Activated naive CD4-positive, alpha-beta T cell treated with anti-CD3 and anti-CD28 coated beads, Interleukin-2, amount 10 ng/mL, durations not matched to agents 7 days and 5 days (primary cell): Measurements from ENCODE around the gene KASH5.
A peak's percentile ranks its signal among the peaks of the same experiment; 100 is the strongest.

Experiments used
- CTCF ChIA-PET: fragments of 350-600 bp; sonication (Branson Sonifier 250); formaldehyde crosslinking; loops from one replicate; lab custom pipeline; 2021; ENCODE audit warnings: antibody characterized with exemption; lab: Charles Lee
- DNase-seq: peaks from one replicate; pipeline ENCODE4 v3.0.0-alpha.2; 2020
- H3K27ac Mint-ChIP-seq: one replicate; pipeline ENCODE4 v1.8.0; 2021; ENCODE audit warnings: mild to moderate bottlenecking, moderate library complexity, mixed read lengths
- H3K27me3 Mint-ChIP-seq: one replicate; pipeline ENCODE4 v1.8.0; 2021; ENCODE audit warnings: mild to moderate bottlenecking, mixed read lengths
- H3K36me3 Mint-ChIP-seq: one replicate; pipeline ENCODE4 v1.8.0; 2021; ENCODE audit warnings: mixed read lengths
- H3K4me1 Mint-ChIP-seq: one replicate; pipeline ENCODE4 v1.8.0; 2021; ENCODE audit warnings: mixed read lengths
- H3K4me3 Mint-ChIP-seq: one replicate; pipeline ENCODE4 v1.8.0; 2021; ENCODE audit warnings: mild to moderate bottlenecking, moderate library complexity, mixed read lengths
- H3K9me3 Mint-ChIP-seq: one replicate; pipeline ENCODE4 v1.8.0; 2021; ENCODE audit warnings: mixed read lengths

The KASH5 gene

DNA sequence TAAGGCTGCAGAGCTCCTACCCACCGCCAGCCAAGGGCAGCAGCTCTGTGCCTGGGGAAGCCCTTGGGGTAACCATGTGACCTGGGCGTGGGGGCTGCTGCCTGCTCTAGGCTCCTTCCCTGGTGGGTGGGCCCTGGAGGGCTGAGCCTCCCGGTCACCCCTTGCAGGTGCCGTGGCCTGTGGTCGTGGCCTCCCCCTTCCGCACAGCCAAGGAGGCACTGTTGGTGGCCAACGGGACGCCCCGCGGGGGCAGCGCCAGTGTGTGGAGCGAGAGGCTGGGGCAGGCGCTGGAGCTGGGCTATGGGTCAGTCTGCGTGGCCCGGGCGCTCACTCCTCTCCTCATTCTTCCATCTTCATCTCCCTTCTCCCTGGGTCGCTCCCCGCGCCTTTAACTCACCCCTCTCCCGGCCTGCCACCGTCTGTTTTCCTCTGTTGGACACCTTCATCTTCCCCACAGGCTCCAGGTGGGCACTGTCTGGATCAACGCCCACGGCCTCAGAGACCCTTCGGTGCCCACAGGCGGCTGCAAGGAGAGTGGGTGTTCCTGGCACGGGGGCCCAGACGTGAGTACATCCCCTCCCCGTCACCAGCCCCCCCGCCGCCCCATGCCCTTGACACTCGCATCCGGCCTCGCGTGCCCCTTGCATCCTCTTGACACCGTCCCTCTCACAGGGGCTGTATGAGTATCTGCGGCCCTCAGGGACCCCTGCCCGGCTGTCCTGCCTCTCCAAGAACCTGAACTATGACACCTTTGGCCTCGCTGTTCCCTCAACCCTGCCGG lies 76.1 kb downstream of the KASH5 start:
- peaks cover 28% of the 10 kb centered on the region for H3K36me3 Mint-ChIP-seq
- peak overlapping the region; percentile 28 for H3K27ac Mint-ChIP-seq
- H3K9me3 Mint-ChIP-seq = no peaks in the 10 kb centered on the region
- H3K4me1 Mint-ChIP-seq = peaks cover 18% of the 10 kb centered on the region
- no peaks in the 10 kb centered on the region for H3K27me3 Mint-ChIP-seq
- no peak overlapping the region for H3K4me3 Mint-ChIP-seq
- CTCF ChIA-PET = interaction anchor here (1.6 kb wide), 1 partner anchor 9 kb away, joined by 5 read pairs; no protein-coding TSS in a partner anchor
- DNase-seq = no peak

DNA sequence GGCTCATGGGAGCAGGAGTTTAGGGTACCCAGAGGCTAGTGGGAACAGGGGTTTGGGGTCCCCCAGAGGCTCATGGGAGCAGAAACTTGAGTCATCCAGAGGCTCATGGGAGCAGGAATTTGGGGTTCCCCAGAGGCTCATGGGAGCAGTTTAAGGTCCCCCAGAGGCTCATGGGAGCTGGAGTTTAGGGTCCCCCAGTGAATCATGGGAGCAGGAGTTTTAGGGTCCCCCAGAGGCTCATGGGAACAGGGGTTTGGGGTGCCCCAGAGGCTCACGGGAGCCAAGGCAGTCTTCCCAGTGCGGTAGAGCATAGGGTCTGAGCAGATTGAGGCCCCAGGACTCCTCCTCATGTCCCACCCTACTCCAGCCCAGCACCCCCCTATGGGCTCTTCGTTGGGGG lies 77.3 kb downstream of the KASH5 start:
- CTCF ChIA-PET = interaction anchor here (1.6 kb wide), 1 partner anchor 8 kb away, joined by 5 read pairs; no protein-coding TSS in a partner anchor

More for the DNA sequence above, 77.3 kb downstream of the KASH5 start:
- H3K4me3 Mint-ChIP-seq = no peak overlapping the region
- H3K4me1 Mint-ChIP-seq = peaks cover 28% of the 10 kb centered on the region
- peak overlapping the region; percentile 19 for H3K27ac Mint-ChIP-seq
- H3K36me3 Mint-ChIP-seq = peaks cover 19% of the 10 kb centered on the region
- H3K9me3 Mint-ChIP-seq = no peaks in the 10 kb centered on the region
- H3K27me3 Mint-ChIP-seq = no peaks in the 10 kb centered on the region
- DNase-seq = no peak
